NCI-H2081 treated with DMSO at 0.1 percent for 48 hours (cell line): ENCODE results near the gene ANKRD44.
"Not testable (repeated sequence)": the region's sequence is repeated elsewhere in the genome, so short reads cannot be mapped to it uniquely, and the experiment has no call there.

Experiments used
- DNase-seq: peaks from one replicate; lab custom pipeline; 2025; lab: John Stamatoyannopoulos, UW

The ANKRD44 gene

DNA sequence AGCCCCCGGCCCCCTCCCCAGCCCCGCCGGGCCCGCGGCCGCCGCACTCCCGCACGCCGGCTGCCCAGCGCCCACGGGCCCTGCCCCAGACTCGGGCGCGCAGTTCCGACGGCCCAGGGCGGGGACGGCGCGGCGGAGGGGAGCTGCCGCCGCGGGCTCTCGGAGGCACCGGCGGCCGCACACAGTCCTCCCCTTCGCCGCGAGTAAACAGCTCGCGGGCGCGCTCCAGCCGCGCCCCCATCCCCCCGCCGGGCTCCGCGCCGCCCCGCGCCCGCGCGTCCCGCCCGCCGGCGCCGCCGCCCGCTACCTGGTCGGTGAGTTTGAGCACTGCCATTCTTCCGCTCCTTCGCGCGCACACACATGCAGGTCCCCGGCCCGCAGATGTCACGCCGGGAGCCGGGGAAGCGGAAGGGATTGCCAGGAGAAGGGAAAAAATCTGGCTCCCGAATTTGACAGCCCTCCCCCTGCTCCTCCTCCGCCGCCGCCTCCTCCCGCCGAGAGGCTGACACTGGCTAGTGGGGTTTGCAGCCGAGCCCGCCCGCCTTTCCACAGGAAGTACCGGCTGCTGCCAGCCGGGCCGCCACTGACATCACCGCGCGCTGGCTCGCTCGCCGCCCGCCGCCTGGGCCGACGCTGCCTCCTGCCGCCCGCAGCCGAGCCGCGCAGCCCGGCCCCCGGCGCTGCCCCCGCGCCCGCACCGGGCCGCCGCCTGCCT, at the start of gene ANKRD44:
TSS of gene ANKRD44 (minus strand) at position 510 of the 715 bp plus-strand sequence. CDS start at position 334, 176 bp downstream.
- no peak for DNase-seq

DNA sequence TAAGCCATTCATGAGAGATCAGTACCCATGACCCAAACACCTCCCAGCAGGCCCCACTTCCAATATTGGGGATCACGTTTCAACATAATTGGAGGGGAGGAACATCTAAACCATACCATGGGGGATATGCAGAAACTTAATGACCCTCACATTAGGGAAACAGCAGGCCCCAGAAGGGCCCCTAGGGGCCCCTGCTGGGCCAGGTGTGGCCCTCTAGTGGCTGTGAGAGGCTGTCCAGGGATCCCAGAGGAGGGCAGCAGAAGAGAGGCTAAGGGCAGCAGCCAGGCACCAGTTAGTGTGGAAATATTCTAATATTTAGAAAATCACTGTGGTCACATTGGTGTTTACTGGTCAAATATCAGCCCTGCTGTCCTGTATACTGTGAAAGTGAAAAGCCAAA, 49.3 kb upstream of the ANKRD44 start:
- no peak for DNase-seq

DNA sequence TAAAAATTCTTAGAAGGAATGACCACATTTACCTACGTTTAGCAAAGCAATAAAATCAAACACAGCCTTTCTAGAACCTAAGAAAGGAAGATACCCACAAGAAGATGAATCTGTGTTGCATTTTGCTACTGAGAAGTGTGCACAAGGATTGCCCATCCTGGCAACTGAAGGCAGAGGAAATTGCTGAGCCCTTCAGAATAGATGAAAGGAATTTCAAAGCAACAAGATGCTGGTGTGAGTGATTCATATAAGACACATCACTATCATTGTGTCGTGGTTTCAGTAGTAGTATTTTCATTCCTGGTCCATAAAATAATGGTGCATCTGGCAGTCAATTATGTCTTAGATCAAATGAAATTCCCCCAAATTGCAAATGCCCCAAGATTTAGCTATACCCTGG, 48.4 kb upstream of the ANKRD44 start:
- no peak for DNase-seq

DNA sequence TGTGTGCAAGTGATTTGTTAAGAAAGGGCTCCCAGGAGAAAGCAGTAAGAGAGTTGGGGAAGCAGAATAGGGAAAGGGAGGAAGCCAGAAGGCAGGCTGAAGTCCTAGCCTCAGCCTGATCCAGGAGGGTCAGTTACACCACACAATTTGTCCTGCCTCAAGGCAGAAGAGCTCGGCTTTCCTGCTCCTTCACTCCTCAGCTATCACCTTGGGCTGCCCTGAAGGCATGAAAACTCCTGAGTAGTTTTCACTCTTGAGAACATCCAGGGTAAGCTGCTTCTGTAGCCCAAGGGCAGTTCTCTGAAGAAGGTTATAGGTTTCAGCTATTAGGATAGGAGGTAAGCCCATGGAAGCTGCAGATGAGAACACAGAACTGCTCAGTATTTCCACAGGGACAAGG, 47.4 kb upstream of the ANKRD44 start:
- DNase-seq, result no peak

DNA sequence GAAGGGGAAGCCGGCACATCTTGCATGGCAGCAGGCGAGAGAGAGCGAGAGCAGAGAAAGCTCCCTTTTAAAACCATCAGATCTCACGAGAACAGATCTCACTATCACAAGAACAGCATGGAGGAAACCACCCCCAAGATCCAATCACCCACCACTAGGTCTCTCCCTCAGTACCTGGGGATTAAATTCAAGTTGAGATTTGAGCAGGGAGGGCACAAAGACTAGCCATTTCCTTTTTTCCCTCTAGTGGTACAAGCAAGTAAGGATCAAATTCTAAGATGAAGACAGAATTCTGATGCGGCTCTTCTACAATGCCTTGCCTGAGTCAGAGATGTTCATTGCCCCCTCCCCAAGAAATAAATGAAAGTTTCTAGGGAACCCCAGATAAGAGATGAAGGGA, 45.6 kb upstream of the ANKRD44 start:
- DNase-seq, result no peak

DNA sequence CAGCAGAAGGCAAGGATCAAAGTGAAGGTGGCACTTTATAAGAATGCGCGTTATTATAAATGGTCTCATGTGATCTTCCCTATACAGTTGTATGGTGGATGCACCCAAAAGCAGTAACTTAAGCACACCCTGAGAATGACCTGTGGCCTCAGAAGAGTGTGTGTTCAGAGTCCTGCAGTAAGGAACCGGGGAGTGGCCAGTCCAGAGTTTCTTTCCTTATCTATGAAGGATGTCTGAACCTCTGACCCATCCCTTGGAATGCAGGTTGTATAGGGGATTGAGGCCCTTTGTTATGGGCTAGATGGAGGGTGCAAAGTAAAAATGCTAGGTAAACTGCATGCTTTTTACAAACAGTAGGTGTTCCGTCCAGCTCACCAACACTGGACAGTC, 43.6 kb upstream of the ANKRD44 start:
- no peak for DNase-seq

DNA sequence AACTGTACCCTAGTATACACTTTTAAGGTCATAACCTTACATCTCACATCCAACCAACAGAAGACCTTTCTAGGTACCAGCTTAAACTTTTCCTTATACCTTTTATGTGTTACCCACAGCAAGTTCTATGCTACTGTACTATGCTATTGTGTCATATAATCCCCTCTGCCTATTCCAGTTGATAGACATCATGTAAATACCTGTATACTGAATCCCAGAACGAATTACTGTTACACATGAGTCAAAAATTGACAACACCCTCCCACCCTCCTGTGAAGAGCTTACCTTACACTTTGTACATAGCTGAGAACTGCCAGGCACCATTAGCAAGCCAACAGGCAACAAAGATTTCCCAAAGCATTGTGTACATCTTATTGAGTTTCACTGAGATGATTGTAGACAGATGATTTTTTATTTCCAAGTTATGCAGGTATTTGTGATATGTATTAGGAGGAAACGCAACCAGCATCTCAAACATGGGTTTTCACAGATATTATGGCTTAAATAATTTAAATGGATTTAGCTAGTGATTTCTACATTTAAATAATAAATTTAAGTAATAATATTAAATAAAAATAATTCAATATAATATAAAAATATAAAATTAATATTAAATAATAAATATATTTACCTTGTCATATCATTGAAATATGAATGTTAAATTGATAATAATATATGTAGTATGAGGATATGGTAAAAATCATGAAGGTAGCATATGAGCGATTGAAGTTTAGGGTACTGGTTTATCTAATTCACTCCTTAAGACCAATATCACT, 43.0 kb upstream of the ANKRD44 start:
- DNase-seq, result no peak

DNA sequence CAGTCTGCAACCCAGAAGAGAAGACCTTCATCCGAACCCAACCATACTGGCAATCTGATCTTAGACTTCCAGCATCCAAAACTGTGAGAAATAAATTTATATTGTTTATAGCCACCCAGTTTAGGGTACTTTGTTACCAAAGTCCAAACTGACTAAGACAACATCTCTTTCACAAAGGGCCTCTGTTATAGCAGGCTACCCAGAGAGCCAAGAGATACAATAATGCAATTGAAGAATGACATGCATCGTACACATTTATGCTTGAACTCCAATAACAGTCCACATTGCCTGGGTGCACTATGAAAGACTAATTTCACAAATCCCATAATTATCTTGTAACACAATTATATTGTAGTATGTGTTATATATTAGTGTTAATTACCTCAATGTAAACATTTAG, 39.1 kb upstream of the ANKRD44 start:
- no peak for DNase-seq

DNA sequence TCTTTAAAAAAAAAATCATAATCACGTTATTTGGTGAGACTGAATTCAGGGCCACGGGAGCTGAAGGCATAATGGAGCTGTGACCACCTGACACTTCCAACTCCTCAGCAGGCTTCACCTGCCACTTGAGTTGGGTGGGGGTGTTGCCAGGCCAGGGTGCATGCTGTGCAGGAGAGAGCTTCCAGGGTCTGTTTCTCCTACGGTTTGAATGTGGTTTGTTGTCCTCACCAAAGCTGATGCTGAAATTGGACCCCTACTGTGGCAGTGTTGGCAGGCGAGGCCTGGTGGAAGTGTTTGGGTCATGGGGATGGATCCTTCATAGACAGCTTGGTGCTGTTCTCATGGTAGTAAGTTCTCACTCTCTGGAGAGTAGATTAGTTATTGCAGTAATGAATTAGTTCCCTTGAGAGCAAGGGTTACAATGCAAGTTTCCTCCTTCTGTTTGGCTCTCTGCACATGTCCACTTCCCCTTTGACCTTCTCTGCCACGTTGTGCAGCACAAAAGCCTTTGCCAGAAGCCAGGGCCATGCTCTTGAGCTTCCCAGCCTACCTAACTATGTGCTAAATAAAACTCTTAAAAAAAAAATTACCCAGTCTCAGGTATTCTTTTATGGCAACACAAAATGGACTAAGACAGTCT, 38.3 kb upstream of the ANKRD44 start:
- no peak for DNase-seq

DNA sequence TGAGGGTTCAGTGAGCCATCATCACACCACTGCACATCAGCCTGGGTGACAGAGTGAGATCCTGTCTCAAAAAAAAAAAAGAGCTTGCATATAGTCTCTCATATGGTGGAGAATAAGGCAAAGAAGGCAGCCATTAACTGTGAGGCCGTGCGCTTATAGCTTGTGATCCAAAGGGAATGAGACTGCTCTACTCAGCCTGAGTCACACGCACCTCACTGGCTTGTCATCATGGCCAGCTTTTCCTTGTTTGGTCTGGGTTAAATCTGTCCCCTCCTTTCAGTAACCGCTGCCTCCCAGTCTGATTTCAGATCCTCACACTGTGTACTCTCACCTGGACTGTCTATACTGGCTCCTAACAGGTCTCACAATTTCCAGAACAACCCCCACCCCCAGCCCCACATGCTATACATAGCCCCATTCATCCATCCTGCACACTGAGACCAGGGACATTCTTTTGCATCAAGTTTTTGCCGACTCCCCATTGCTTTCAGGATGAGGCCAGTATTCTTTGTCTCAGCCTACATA, 35.3 kb upstream of the ANKRD44 start:
- no peak for DNase-seq

DNA sequence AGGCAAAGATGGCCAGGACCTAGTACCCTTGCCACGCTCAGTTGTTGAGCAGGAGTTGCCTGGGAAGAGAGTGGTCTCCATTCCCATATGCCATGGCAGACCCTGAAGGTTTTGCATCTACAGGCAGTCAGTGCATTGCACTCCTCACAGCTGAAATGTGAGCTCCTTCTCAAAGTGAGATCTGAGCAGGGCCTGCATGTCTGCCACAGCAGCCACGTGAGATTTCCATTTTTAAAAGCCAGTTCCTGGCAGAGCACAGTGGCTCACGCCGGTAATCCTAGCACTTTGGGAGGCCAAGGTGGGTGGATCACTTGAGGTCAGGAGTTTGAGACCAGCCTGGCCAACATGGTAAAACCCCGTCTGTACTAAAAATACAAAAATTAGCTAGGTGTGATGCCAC, 33.4 kb upstream of the ANKRD44 start:
- not testable (repeated sequence) for DNase-seq

DNA sequence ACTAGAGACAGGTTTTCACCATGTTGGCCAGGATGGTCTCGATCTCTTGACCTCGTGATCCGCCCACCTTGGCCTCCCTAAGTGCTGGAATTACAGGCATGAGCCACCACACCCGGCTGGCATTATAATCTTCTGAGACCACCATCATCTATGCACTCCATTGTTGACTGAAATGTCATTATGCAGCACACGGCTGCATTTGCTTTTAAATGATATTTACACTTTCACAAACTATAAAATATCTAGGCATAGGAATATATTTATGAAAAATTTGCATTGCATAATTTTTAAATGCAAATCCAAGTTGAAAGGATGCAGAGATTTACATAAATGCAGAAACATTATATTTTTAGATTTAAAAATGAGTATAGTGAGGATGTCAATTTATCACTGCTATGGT, 30.0 kb upstream of the ANKRD44 start:
- DNase-seq, result no peak

DNA sequence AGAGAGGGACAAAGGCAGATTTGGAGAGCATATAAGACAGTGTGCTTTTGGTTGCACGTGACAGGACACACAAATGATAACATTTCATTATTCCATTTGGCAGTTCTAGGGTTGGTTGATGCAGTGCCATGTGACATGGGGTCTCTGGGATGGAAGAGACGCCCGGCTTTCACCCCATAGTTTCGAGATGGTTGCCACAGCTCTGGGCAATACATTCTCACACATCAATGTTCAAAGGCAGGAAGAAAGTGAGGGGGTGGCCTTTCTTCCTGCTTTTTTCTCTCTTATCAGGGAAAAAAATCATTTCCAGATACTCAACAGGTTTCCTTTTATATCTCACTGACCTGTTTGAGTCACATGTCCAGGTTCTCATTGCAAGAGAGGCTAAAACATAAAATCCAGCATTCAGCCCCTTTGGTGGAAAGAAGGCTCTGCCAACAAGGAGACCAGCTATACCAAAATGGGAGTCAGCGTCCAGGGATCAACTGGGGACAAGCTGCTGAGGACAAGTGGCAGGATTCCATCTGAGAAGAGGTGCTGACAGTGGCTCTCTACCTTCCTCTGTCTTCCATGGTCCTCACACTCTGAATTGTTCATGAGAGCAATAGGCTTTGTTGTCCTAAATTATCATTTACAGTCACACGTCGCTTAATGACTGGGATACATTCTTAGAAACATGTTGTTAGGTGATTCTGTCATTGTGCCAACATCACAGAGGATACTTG, 29.1 kb upstream of the ANKRD44 start:
- no peak for DNase-seq

DNA sequence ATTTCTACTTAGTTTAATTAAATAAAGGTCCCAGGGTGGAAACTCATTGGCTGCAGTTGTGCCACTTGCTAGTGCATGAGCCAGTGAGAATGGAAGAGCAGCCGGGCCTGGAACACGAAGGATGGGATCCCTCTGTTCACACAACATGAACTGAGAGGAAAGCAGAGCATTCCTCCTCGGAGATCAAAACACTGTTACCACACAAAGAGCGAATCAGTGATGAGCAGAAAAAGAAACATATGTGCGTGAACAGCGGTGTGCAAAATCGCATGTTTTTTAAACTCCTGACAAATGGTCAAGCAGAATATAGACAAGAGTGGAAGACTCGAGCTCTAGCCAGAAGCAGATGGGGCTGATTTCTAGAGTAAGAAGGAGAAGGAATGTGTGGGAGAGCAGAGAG, 28.4 kb upstream of the ANKRD44 start:
- no peak for DNase-seq

DNA sequence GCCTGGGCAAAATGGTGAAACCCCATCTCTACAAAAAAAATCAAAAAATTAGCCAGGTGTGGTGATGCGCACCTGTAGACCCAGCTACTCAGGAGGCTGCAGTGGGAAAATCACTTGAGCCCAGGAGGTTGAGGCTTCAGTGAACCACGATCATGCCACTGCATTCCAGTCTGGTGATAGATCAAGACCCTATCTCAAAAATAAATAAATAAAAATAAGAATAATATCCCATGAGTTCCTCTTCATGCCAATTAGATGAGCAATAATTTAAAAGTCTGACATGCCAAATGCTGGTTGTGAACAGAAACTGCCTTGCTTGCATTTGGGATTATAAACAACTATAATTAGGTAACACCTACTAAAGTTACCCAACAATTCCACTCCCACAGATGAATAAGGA, 22.1 kb upstream of the ANKRD44 start:
- no peak for DNase-seq

DNA sequence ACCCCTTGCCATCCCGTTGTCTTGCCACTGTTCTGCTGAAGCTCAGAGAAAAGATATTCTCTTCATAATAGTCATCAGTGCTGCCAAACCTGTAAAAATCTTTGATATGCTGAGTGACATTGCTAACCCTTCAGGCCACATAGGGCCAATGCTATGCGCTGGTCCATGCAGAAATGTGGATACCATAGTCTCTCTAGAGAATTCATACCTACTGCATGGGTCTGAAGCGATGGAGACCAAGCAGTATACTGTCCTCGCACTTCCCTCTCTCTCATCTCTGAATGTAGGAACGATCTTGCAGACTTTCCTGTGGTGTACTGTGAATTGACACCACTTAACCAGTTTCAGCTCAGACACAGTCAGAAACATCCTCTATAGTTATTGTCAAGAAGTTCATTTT, 17.9 kb upstream of the ANKRD44 start:
- no peak for DNase-seq

DNA sequence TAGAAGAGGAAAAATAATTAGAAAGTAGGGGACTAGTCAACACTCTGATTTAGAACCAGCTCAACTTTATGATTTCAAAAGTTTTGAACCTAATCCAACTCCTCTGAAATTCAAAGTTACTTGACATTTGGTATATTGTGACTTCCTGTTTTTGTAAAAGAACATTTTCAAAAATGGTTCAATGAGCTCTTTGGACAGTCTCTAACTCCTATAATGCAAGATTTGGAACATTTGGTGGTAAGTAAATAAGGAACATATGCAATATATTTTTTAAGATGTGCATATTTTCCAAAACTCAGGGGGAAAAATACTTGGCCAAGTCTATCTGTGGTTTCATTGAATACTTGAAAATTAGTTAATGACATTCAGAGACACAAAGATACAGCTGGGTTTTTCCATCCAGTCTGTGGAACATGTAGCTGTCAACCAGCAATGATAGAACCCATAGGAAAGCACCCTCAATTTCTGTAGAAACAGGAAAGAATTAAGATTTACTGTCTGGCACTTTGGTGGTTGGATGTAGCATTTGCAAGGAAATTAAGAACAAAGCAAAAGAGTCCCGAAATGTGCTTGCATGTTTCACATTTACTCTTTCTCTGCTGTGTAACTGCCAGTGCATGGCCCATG, 17.0 kb upstream of the ANKRD44 start:
- DNase-seq, result no peak

DNA sequence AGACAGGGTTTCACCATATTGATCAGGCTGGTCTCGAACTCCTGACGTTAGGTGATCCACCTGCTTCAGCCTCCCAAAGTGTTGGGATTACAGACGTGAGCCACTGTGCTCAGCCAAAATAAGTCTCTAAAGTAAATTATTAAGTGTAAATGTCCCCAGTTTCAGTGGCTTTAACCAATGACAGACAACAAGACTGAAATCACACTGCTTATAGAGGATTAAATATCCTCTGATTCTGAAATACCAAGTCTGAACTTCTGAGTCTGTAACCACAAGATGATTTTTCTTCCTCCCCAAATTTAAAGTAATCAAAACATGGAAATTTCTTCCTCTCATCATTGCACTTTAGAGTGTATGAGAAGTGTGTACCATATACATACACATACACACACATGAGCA, 16.5 kb upstream of the ANKRD44 start:
- DNase-seq, result no peak

DNA sequence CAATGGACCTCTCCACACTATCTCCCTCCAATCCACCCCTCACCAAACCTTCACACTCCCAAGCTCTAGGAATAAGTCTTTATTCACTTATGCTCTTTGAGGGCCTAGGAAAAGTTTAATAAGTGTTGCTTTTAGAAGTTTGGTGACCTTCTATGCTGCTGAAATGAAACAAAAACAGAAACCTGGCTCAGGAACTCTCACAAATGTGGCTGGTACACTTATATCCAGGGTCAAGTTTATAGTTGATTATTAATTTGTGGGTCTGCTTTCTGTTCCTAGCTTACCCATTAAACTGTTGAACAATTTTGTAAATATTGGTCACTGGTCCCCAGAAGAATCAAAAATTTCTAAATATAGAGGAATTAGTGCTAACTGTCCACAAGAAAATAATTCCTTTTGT, 14.2 kb upstream of the ANKRD44 start:
- DNase-seq, result no peak

DNA sequence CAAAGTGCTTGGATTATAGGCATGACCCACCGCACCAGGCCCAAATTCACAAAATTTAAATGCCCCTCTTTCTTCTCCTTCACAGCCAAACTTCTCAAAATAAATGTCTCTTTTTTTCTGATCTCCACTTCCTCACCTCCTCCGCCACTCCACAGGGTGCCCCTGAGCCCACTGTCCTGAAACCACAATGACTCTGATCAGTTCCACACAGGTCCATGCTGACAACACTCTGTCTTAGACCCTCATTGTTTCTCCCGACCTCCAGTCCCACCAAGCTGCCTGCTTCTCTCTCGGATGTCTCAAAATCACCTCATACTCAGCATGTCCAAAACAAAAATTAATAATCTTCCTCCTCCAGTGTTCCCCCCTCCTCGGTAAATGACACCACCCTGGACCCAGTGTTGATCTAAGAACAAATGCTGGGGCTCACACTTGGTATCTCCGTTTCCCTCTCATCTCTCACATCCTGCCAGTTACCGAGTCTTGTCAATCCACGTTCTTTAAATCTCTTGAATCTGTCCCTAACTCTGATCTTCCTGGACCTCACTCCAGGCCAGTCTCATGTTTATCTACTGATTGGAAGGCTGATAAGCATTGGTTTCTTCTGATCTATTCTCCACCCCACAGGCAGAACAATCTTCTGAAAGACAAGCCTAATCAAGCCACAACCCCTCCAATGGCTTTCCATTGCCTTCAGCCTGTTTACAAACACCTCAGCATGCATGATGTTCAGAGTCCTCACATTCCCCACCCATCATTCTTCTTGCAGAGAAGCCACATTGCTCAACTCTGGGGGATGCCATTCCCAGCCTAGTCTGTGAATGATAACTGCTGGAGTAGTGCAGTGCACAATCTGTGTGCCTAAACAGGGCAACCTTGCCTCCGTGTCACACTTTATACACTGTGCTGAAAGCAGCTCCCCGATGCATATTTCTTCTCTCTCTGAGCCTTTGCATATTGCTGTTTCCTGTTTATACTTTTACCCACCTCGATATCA, 12.4 kb upstream of the ANKRD44 start:
- no peak for DNase-seq

DNA sequence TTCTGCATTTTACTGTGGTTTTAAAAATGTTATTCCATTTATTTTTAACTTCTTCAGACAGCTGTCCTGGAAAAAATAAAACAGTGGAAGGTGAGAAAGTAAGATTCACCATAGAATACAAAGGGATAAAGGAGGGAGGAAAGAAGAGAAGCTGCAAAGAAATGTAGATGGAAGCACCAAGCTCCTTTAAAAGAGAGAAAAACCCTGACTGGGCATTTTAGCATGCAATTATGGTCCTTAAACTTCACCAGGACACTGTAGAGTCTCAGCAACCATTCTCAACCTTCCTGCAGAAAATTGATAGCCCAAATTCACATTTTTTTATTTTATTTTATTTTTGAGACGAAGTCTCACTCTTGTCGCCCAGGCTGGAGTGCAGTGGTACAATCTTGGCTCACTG, 11.6 kb upstream of the ANKRD44 start:
- no peak for DNase-seq
